Gastroesophageal sphincter (tissue), 4 donors: Measurements from ENCODE around the gene CASP8AP2. TPM values are rescaled to one million over a fixed set of nuclear protein-coding genes. Genes with fewer than 3 reads are reported as not detected.
A peak's percentile ranks its signal among the peaks of the same experiment; 100 is the strongest.
"Not testable (repeated sequence)": the region's sequence is repeated elsewhere in the genome, so short reads cannot be mapped to it uniquely, and the experiment has no call there.

ENCODE experiments used
- ATAC-seq: fragments of 150-250 bp; one replicate; pipeline ENCODE4 v1.9.1; 2016; ENCODE audit warnings: mild to moderate bottlenecking, moderate library complexity
- H3K27ac ChIP-seq, 4 donors: fragments of 200-600 bp; sonication (generic) in 3 of 4; 1 replicate in 3 of 4; 2 replicates in 1 of 4; pipeline ENCODE4 v1.5.1; 2016 to 2019
- H3K27me3 ChIP-seq: fragments of 200-600 bp; sonication (generic); one replicate; pipeline ENCODE4 v1.5.1; 2019
- H3K36me3 ChIP-seq, 2 donors: fragments of 200-600 bp; sonication (generic); one replicate each; pipeline ENCODE4 v1.5.1; 2019; ENCODE audit warnings: control low read depth in 1 of 2
- H3K4me1 ChIP-seq, 3 donors: fragments of 200-600 bp; sonication (generic); 1 replicate in 2 of 3; 2 replicates in 1 of 3; pipeline ENCODE4 v1.5.1; 2016 to 2019; ENCODE audit warnings: control low read depth in 2 of 3
- H3K4me3 ChIP-seq, 2 donors: fragments of 200-600 bp; sonication (generic); one replicate each; pipeline ENCODE4 v1.5.1; 2019; ENCODE audit warnings: mild to moderate bottlenecking in 1 of 2, moderate library complexity in 1 of 2
- H3K9me3 ChIP-seq, 3 donors: fragments of 200-600 bp; sonication (generic); one replicate each; pipeline ENCODE4 v1.5.1; 2017 to 2019; ENCODE audit warnings: control low read depth in 2 of 3
- CTCF ChIP-seq, 4 experiments: fragments of 200-600 bp in 2 of 4; fragments of 450-650 bp in 2 of 4; sonication (generic) in 1 of 4; IDR thresholded peaks; one replicate each; pipeline ENCODE4 v1.5.1; 2017 to 2019; ENCODE audit warnings: antibody characterized with exemption in 4 of 4, mild to moderate bottlenecking in 2 of 4, moderate library complexity in 2 of 4
- EP300 ChIP-seq: sonication (generic); formaldehyde crosslinking; IDR thresholded peaks from one replicate; pipeline ENCODE4 v1.6.1; 2017; ENCODE audit warnings: antibody characterized with exemption, mild to moderate bottlenecking
- POLR2A ChIP-seq, 2 donors: fragments of 450-650 bp; IDR thresholded peaks; one replicate each; pipeline ENCODE4 v1.6.1; 2017; ENCODE audit warnings: antibody characterized with exemption in 2 of 2, mild to moderate bottlenecking in 2 of 2, moderate library complexity in 1 of 2
- POLR2AphosphoS5 ChIP-seq: sonication (generic); formaldehyde crosslinking; IDR thresholded peaks from one replicate; pipeline ENCODE4 v1.6.1; 2017; ENCODE audit warnings: antibody characterized with exemption
- WGBS, 2 donors: methylation state at CpG; one replicate each; pipeline ENCODE4 v1.1.5; 2018; ENCODE audit warnings: low coverage in 1 of 2; 5-methylcytosine and 5-hydroxymethylcytosine counted together
- total RNA-seq, 4 donors: library from RNA; depleted of rRNA; stranded (reverse); fragments of >200 nt; gene quantifications; one replicate each; pipeline ENCODE4 v1.1.0, GENCODE V29; 2016

CASP8AP2 gene
- 10 to 100 TPM; 14.1 to 26.6 (median 20.4) TPM for total RNA-seq

- peaks cover 0 to 23% of the 10 kb centered on the region in 2 donors for H3K36me3 ChIP-seq
- H3K27ac ChIP-seq, result peak within 1 kb of the TSS; percentile 30 to 88 (median 84)
- peak within 1 kb of the TSS; percentile 67 to 80 for H3K4me3 ChIP-seq
- no peaks in the 10 kb centered on the region for H3K27me3 ChIP-seq
- H3K4me1 ChIP-seq, result peaks cover 0 to 23% (median 7%) of the 10 kb centered on the region in 3 donors
- no peaks in the 10 kb centered on the region for H3K9me3 ChIP-seq
- TF ChIP-seq EP300 (no peak), POLR2AphosphoS5 (peak; percentile 58), POLR2A (IDR thresholded peaks at IDR 0.05) (peak; percentile 28 to 39)
- WGBS, 2 donors, result 0 to 1% methylated on average over 3 to 14 of the region's 41 CpGs
- peak; percentile 99 for ATAC-seq
Measured at GRCh38 chr6:89829472-89830169, at the start of gene CASP8AP2. Gene CASP8AP2, plus strand, starts transcription at chr6:89829880.

GRCh38 chr6:89781070-89782034 is 48.3 kb upstream of the CASP8AP2 start:
- Histone ChIP-seq H3K27ac (no peak overlapping the region), H3K36me3 (peaks cover 6 to 87% of the 10 kb centered on the region in 2 donors), H3K4me3 (no peak overlapping the region), H3K4me1 (no peaks in the 10 kb centered on the region), H3K27me3 (no peaks in the 10 kb centered on the region), H3K9me3 (peaks cover 0 to 6% (median 0%) of the 10 kb centered on the region in 3 donors)
- ATAC-seq, result no peak
- TF ChIP-seq POLR2A (IDR thresholded peaks at IDR 0.05), result no peak
- no peak for TF ChIP-seq CTCF (IDR thresholded peaks at IDR 0.05)
- TF ChIP-seq POLR2AphosphoS5, result no peak
- no peak for TF ChIP-seq EP300
- 94 to 95% methylated on average over 6 of the region's 6 CpGs for WGBS, 2 donors

- WGBS, 2 donors, result 60 to 89% methylated on average over 1 of the region's 1 CpG
- H3K27me3 ChIP-seq, result no peaks in the 10 kb centered on the region
- H3K27ac ChIP-seq, result no peak overlapping the region
- H3K4me1 ChIP-seq, result no peaks in the 10 kb centered on the region
- peaks cover 0 to 6% (median 0%) of the 10 kb centered on the region in 3 donors for H3K9me3 ChIP-seq
- peaks cover 6 to 92% of the 10 kb centered on the region in 2 donors for H3K36me3 ChIP-seq
- ATAC-seq, result no peak
- no peak overlapping the region for H3K4me3 ChIP-seq
- TF ChIP-seq CTCF (IDR thresholded peaks at IDR 0.05), result no peak
- TF ChIP-seq EP300, result no peak
- no peak for TF ChIP-seq POLR2AphosphoS5
- TF ChIP-seq POLR2A (IDR thresholded peaks at IDR 0.05), result no peak
Measured at GRCh38 chr6:89782222-89782621, 47.5 kb upstream of the CASP8AP2 start.

GRCh38 chr6:89783293-89783692 is 46.4 kb upstream of the CASP8AP2 start:
- WGBS, 2 donors, result 91 to 98% methylated on average over 6 to 7 of the region's 7 CpGs
- not testable (repeated sequence) for H3K9me3 ChIP-seq, H3K27ac ChIP-seq, ATAC-seq, H3K4me3 ChIP-seq, H3K4me1 ChIP-seq, H3K27me3 ChIP-seq
- peaks cover 6 to 99% of the 10 kb centered on the region in 2 donors for H3K36me3 ChIP-seq

- no peak overlapping the region for H3K27ac ChIP-seq
- no peaks in the 10 kb centered on the region for H3K4me1 ChIP-seq
- no peak overlapping the region for H3K4me3 ChIP-seq
- ATAC-seq, result no peak
- peaks cover 6 to 100% of the 10 kb centered on the region in 2 donors for H3K36me3 ChIP-seq
- H3K9me3 ChIP-seq, result peaks cover 0 to 6% (median 0%) of the 10 kb centered on the region in 3 donors
- TF ChIP-seq CTCF (IDR thresholded peaks at IDR 0.05), result no peak
- no peak for TF ChIP-seq POLR2AphosphoS5
- no peak for TF ChIP-seq EP300
- no peak for TF ChIP-seq POLR2A (IDR thresholded peaks at IDR 0.05)
- H3K27me3 ChIP-seq, result no peaks in the 10 kb centered on the region
- WGBS, 2 donors, result 81 to 84% methylated on average over 6 of the region's 6 CpGs
Measured at GRCh38 chr6:89784838-89785237, 44.8 kb upstream of the CASP8AP2 start.
